IMR-90 (cell line): Measurements from ENCODE around the gene JPT1. TPM values are rescaled to one million over a fixed set of nuclear protein-coding genes. Genes with fewer than 3 reads are reported as not detected.

Experiments used
- ATAC-seq: fragments of 200-7000 bp; cut with Tn5 transposase; 2 replicates; pipeline ENCODE4 v1.9.1; 2020; ENCODE audit warnings: low read depth, mild to moderate bottlenecking, moderate library complexity
- BruUV-seq: library from RNA; stranded (reverse); fragments of 400-500 nt; replicated peaks from 2 replicates; lab custom pipeline; 2021; lab: Mats Ljungman, UMichigan
- CTCF ChIA-PET: fragments of 300-600 bp; formaldehyde crosslinking; extraction: SDS; loops from one replicate; lab custom pipeline; 2021; ENCODE audit warnings: antibody characterized with exemption; lab: Yijun Ruan, JAX
- POLR2A ChIA-PET: fragments of 300-600 bp; sonication (Branson Sonifier 250); formaldehyde crosslinking; loops from one replicate; lab custom pipeline; 2022; ENCODE audit warnings: antibody characterized with exemption; ENCODE audit not compliant: unreplicated experiment; lab: Charles Lee
- DNase-seq: peaks from one replicate; pipeline ENCODE4 v3.0.0; 2013
- H2AFZ ChIP-seq: replicated peaks from 2 replicates; pipeline ENCODE3; 2013; ENCODE audit warnings: low read length, mild to moderate bottlenecking; ENCODE audit not compliant: poor library complexity
- H2AK5ac ChIP-seq: 2 replicates; pipeline ENCODE4 v1.6.1; 2013; ENCODE audit warnings: low read depth, low read length, inconsistent platforms
- H2AK9ac ChIP-seq: replicated peaks from 2 replicates; pipeline ENCODE3; 2013; ENCODE audit warnings: mild to moderate bottlenecking, low read depth, low read length, moderate library complexity; ENCODE audit not compliant: poor library complexity
- H2BK120ac ChIP-seq: 2 replicates; pipeline ENCODE4 v1.6.1; 2013; ENCODE audit warnings: low read depth, low read length, inconsistent platforms
- H2BK15ac ChIP-seq: 3 replicates; pipeline ENCODE4 v1.6.1; 2013; ENCODE audit warnings: low read depth, low read length, inconsistent platforms
- H2BK20ac ChIP-seq: 2 replicates; pipeline ENCODE4 v1.6.1; 2013; ENCODE audit warnings: low read depth, mild to moderate bottlenecking, inconsistent platforms, low read length, moderate library complexity
- H2BK5ac ChIP-seq: 2 replicates; pipeline ENCODE4 v1.6.1; 2013; ENCODE audit warnings: mild to moderate bottlenecking, low read depth, low read length, inconsistent platforms; ENCODE audit not compliant: poor library complexity, severe bottlenecking
- H3K14ac ChIP-seq: replicated peaks from 2 replicates; pipeline ENCODE4 v1.6.1; 2013; ENCODE audit warnings: low read depth, low read length, inconsistent platforms
- H3K18ac ChIP-seq: 2 replicates; pipeline ENCODE4 v1.6.1; 2013; ENCODE audit warnings: low read depth, low read length, control low read depth
- H3K23ac ChIP-seq: 2 replicates; pipeline ENCODE4 v1.6.1; 2013; ENCODE audit warnings: low read depth, low read length, inconsistent platforms
- H3K27ac ChIP-seq: 2 replicates; pipeline ENCODE4 v1.5.1; 2013; ENCODE audit warnings: mild to moderate bottlenecking, control low read depth, low read length; ENCODE audit not compliant: insufficient read depth
- H3K27me3 ChIP-seq: 2 replicates; pipeline ENCODE4 v1.6.1; 2013; ENCODE audit warnings: low read length; ENCODE audit not compliant: control insufficient read depth, insufficient read depth
- H3K36me3 ChIP-seq: 2 replicates; pipeline ENCODE4 v1.6.1; 2013; ENCODE audit warnings: low read length, mixed read lengths; ENCODE audit not compliant: control insufficient read depth, insufficient read depth
- H3K4ac ChIP-seq: 2 replicates; pipeline ENCODE4 v1.6.1; 2013; ENCODE audit warnings: low read depth, low read length, inconsistent platforms
- H3K4me1 ChIP-seq: 2 replicates; pipeline ENCODE4 v1.6.1; 2013; ENCODE audit warnings: low read length, mixed read lengths; ENCODE audit not compliant: control insufficient read depth, insufficient read depth
- H3K4me2 ChIP-seq: 2 replicates; pipeline ENCODE4 v1.6.1; 2013; ENCODE audit warnings: low read depth, mild to moderate bottlenecking, control low read depth, low read length, moderate library complexity
- H3K4me3 ChIP-seq: 2 replicates; pipeline ENCODE4 v1.5.1; 2013; ENCODE audit warnings: low read depth, mild to moderate bottlenecking, control low read depth, low read length, moderate library complexity; ENCODE audit not compliant: insufficient read depth
- H3K56ac ChIP-seq: 2 replicates; pipeline ENCODE4 v1.6.1; 2013; ENCODE audit warnings: low read length, inconsistent platforms; ENCODE audit not compliant: insufficient read depth; ENCODE audit errors: extremely low read depth
- H3K79me1 ChIP-seq, 2 experiments: 2 replicates each; pipeline ENCODE4 v1.6.1; 2013; ENCODE audit warnings: low read length in 2 of 2, inconsistent platforms in 1 of 2, low read depth in 1 of 2
- H3K9ac ChIP-seq: 2 replicates; pipeline ENCODE4 v1.6.1; 2013; ENCODE audit warnings: low read depth, low read length, control low read depth
- H3K9me1 ChIP-seq: 2 replicates; pipeline ENCODE4 v1.6.1; 2013; ENCODE audit warnings: low read length, inconsistent platforms; ENCODE audit not compliant: insufficient read depth
- H3K9me3 ChIP-seq: 2 replicates; pipeline ENCODE4 v1.6.1; 2013; ENCODE audit warnings: low read length; ENCODE audit not compliant: control insufficient read depth, insufficient read depth
- H4K20me1 ChIP-seq: 2 replicates; pipeline ENCODE4 v1.6.1; 2013; ENCODE audit warnings: low read length, inconsistent platforms; ENCODE audit not compliant: insufficient read depth
- H4K5ac ChIP-seq: 2 replicates; pipeline ENCODE4 v1.6.1; 2013; ENCODE audit warnings: mild to moderate bottlenecking, low read depth, low read length, control low read depth
- H4K8ac ChIP-seq, 2 experiments: 2 replicates each; pipeline ENCODE4 v1.6.1; 2013; ENCODE audit warnings: low read depth in 2 of 2, low read length in 2 of 2, control low read depth in 1 of 2, inconsistent platforms in 1 of 2
- H4K91ac ChIP-seq: 2 replicates; pipeline ENCODE4 v1.6.1; 2013; ENCODE audit warnings: low read depth, low read length, inconsistent platforms; ENCODE audit not compliant: insufficient read depth
- CEBPB ChIP-seq: IDR thresholded peaks from 2 replicates; pipeline ENCODE4 v1.6.1; 2012; ENCODE audit warnings: low read depth, low read length, improper control_type of control experiment
- CHD1 ChIP-seq: IDR thresholded peaks from 2 replicates; pipeline ENCODE4 v1.6.1; 2012; ENCODE audit warnings: low read depth, low read length, improper control_type of control experiment
- MAFK ChIP-seq: IDR thresholded peaks from 2 replicates; pipeline ENCODE4 v1.6.1; 2012; ENCODE audit warnings: low read depth, low read length, improper control_type of control experiment
- USF2 ChIP-seq: fragments of 150-350 bp; IDR thresholded peaks from 2 replicates; pipeline ENCODE4 v1.6.1; 2017; ENCODE audit warnings: mild to moderate bottlenecking, antibody characterized with exemption, low read length, low read depth
- WGBS, 2 experiments: methylation state at CpG; one replicate each; pipeline versions ENCODE4 v1.1.5 to v1.1.7; 2013; ENCODE audit warnings: missing lambda C conversion rate in 2 of 2; ENCODE audit not compliant: insufficient read length in 1 of 2; ENCODE audit errors: extremely low coverage in 2 of 2; 5-methylcytosine and 5-hydroxymethylcytosine counted together
- dilution Hi-C: fragments of 300-500 bp; cut with HindIII; formaldehyde crosslinking; loops from one replicate; pipeline ENCODE4 v1.14.3; 2018; ENCODE audit warnings: low sequenced_read_pairs; ENCODE audit not compliant: unreplicated experiment
- in situ Hi-C: fragments of 300-500 bp; cut with MboI; formaldehyde crosslinking; loops from 3 replicates; pipeline ENCODE4 v1.14.3; 2019; ENCODE audit warnings: low sequenced_read_pairs, inconsistent platforms, mixed read lengths
- intact Hi-C: fragments of 100-400 bp; cut with micrococcal nuclease; formaldehyde crosslinking; loops from 2 replicates; pipeline ENCODE4 v1.10.0; 2022
- polyA plus RNA-seq, 3 experiments: library from polyadenylated mRNA; depleted of rRNA; stranded (reverse); fragments of >200 nt; gene quantifications; 2 replicates each; pipeline ENCODE4 v1.2.3, GENCODE V29; 2012; ENCODE audit warnings: low replicate concordance in 1 of 3
- total RNA-seq: library from RNA; depleted of rRNA; stranded (reverse); fragments of >200 nt; gene quantifications from 2 replicates; pipeline ENCODE4 v1.2.3, GENCODE V29; 2012
- TF ChIP-seq, protein P1 (sequence below): fragments of 150-350 bp; IDR thresholded peaks from 2 replicates; pipeline ENCODE4 v1.6.1; 2016; ENCODE audit warnings: low read depth, mild to moderate bottlenecking, low read length, moderate library complexity, borderline replicate concordance

The JPT1 gene
- total and polyA plus RNA-seq, 2 of the 4 experiments (the other 2 are of a cell fraction) = 118 to 272 TPM

GRCh38 chr17:75091855-75092327, 62.4 kb downstream of the JPT1 start:
- intact Hi-C loops = no loop called here
- DNase-seq = no peak
- in situ Hi-C loops = no loop called here
- Histone ChIP-seq H2AK5ac (peak overlapping the region; percentile 20), H4K91ac (no peak overlapping the region), H3K9me1 (peaks cover 22% of the 10 kb centered on the region), H3K14ac (no peak overlapping the region), H3K36me3 (no peaks in the 10 kb centered on the region), H3K18ac (no peak overlapping the region), H2BK20ac (no peak overlapping the region), H3K9me3 (no peaks in the 10 kb centered on the region), H3K4ac (0 out of 2 replicates have a peak overlapping the region, but pooled peaks have one; percentile 24), H3K79me1 (peaks cover 0 to 34% of the 10 kb centered on the region in 2 experiments; a peak in 3 of 4 replicates), H4K5ac (no peak overlapping the region), H4K20me1 (no peaks in the 10 kb centered on the region; the same call in 1 of the 2 replicates), H4K8ac (no peak overlapping the region), H3K27ac (no peak overlapping the region), H2AFZ (peak overlapping the region; percentile 8), H3K4me3 (no peak overlapping the region), H3K23ac (0 out of 2 replicates have a peak overlapping the region, but pooled peaks have one; percentile 2), H2BK120ac (no peak overlapping the region), H3K56ac (no peak overlapping the region), H3K4me1 (peaks cover 28% of the 10 kb centered on the region), H3K9ac (no peak overlapping the region), H2AK9ac (no peak overlapping the region), H3K27me3 (no peaks in the 10 kb centered on the region), H3K4me2 (no peak overlapping the region), H2BK5ac (no peak overlapping the region), H2BK15ac (no peak overlapping the region)
- CTCF ChIA-PET = no interaction called here
- no peak for TF ChIP-seq CEBPB
- TF ChIP-seq, protein P1, sequence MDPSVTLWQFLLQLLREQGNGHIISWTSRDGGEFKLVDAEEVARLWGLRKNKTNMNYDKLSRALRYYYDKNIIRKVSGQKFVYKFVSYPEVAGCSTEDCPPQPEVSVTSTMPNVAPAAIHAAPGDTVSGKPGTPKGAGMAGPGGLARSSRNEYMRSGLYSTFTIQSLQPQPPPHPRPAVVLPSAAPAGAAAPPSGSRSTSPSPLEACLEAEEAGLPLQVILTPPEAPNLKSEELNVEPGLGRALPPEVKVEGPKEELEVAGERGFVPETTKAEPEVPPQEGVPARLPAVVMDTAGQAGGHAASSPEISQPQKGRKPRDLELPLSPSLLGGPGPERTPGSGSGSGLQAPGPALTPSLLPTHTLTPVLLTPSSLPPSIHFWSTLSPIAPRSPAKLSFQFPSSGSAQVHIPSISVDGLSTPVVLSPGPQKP = no peak
- no peak for TF ChIP-seq CHD1
- TF ChIP-seq USF2 = no peak
- no peak for TF ChIP-seq MAFK
- dilution Hi-C loops = no loop called here
- BruUV-seq = no TSS peak
- 88% methylated on average over 4 of the region's 10 CpGs; no CpG with 5 or more reads in 1 of the 2 experiments for WGBS, 2 experiments
- no peak for ATAC-seq
- POLR2A ChIA-PET = no interaction called here
